HK-2 (cell line): ENCODE results near the gene SLC25A13.

Experiments
- DNase-seq: peaks from one replicate; pipeline ENCODE4 v3.0.0-alpha.2; 2018; ENCODE audit not compliant: unreplicated experiment

SLC25A13 gene

DNA sequence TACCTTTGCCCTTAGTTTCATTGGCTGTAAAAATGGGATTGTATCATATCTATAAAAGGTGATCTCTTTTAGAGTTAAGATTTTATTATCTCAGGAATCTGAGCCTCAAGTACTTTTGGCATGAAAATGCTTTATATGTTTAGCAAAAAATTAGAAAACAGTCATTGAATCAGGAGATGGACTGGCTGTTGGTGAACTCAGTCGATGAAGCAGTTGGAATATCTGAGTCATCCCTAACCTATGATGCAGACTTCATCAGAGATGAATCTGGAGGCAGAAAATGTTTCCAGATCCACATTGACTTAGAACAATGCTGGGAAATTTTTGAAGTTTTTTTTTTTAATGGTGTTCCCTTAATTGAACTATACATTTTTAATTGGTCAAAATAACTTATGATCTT is 228.5 kb downstream of the SLC25A13 start:
- no peak for DNase-seq

DNA sequence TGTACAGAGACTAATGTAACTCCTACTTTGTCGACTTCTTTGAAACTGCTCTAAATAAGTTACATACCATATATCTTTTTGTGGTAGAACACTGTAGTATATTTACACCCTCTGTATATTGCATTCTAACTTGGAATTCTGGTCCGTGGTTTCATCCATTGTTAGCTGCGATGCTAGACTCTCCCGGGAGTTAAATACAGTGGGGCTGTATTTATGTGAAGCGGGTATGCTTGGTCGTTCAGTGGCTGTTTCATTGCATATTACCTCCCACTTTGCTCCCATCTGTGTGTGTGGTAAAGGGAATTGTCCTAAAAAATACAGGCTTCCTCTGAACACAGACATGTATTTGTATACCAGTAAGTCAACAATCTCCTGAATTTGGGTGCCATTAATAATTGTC is 231.1 kb downstream of the SLC25A13 start:
- DNase-seq, result no peak

DNA sequence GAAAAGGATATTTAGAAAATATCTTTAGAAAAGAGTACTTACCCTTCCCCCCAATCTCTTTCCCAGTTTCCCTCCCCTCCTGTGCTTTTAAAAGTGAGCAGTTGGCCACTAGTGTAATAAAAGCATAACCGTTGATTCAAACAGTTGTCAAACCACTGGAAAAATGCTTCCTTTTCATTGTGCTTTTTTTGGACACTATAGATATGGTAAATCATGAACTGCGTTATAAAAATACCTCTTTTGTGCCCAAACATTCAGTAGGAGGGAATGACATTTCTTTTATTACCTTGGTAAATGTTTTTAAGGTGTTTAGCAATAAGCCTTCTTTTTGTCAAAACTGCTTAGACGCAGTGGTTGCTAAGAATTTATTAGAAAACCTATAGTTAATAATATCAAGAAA is 232.4 kb downstream of the SLC25A13 start:
- no peak for DNase-seq

- DNase-seq, result no peak
Observed at GRCh38 chr7:96088579-96088978, 233.3 kb downstream of the SLC25A13 start.

- no peak for DNase-seq
Observed at GRCh38 chr7:96085953-96086352, 235.9 kb downstream of the SLC25A13 start.

DNA sequence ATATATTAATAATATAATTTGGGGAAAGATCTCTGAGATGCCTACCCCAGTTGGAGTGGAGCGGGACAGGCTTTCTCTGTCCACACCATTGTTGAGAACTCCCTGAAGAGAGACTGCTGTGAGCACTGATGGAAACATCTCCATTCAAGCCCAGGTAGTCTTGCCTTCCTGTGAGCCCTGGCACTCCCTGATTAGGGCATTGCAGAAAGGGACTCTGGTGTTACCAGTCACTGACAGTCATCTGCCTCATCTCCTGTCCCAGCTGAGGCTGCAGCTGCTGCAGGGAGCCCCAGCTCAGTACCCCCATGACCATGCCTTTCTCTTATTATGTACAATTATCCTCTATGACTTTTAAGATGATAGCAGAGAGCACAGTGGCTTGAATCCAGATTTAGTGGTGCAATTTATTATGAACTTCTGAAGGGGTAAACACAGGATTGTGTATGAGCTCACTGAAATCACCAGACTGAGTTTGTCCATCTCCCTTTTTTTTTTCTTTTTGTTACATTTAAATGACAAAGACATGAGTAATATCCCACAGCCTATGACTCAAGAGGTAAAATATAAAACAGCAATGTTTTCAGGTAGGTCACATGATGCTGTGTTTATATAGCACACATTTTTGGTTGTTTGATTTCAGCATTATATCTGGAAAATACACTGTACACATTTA is 236.9 kb downstream of the SLC25A13 start:
- peak; percentile 30 for DNase-seq

- no peak for DNase-seq
Observed at GRCh38 chr7:96080027-96080426, 241.9 kb downstream of the SLC25A13 start.

DNA sequence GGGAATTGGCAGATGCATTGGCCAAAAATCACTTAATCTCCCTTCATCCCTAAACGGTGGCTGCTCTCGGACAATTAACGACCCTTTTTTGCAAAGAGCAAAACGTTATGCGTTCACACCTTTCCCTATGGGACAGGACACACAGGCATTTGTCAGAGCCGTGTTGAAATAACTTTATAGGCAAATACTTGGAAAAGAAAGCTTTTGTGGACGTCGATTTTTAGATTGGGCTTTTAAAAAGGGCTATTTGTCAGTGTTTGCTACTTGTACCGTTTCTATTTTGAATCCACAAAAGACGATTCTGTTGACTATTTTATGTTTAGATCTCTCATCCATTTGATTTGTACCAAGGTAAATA is 245.6 kb downstream of the SLC25A13 start:
- DNase-seq, result no peak

DNA sequence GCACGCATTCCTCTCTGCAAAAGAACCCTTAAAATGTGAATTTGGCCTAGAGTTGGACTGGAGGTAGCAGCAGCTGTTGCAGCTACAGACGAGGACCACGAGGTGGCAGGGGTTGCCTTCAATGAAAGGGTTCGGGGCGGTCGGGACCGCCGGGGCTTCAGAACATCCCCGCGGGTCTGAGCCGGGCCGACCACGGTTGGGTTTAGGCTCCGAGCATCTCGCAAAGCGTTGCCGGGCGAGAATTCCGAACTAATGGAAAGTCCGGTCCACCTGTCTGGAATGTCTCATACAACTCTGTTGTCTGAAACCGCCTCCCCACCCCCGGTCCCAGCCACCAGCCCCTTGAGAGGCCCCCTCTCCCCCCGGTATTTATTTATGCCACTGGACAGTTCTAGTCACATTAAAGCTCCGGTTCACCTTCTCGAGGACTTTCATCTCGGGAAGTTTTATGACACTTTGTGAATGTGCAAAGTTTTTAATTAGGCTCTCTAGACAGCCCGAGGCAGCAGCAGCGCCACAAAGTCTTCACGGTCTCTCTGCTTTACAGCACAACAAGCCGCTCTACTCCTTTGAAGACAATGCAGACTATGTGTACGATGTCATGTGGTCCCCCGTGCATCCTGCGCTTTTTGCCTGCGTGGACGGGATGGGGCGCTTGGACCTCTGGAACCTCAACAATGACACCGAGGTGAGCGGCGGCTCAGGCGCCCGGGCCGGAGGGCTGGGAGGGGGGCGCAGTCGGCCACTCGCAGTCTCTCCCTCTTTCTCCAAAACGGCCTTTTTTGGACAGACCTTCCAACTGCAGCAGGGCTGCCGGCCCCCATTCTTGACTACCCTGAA is 246.2 kb downstream of the SLC25A13 start:
- peak; percentile 50 for DNase-seq

- DNase-seq, result no peak
Observed at GRCh38 chr7:96074871-96075270, 247.0 kb downstream of the SLC25A13 start.
